GM12891 (cell line): ENCODE data around the gene ADGRE1.

ENCODE experiments used
- DNase-seq: peaks from one replicate; pipeline ENCODE4 v3.0.0; 2011; ENCODE audit warnings: low spot score; ENCODE audit not compliant: insufficient read length
- FAIRE-seq: peaks from 2 replicates; lab custom pipeline; 2011; peaks lifted over from hg19 to GRCh38; lab: Jason Lieb, UNC
- PAX5 ChIP-seq: IDR thresholded peaks from 2 replicates; pipeline ENCODE4 v1.6.1; 2011; ENCODE audit warnings: low read length, moderate library complexity, mild to moderate bottlenecking; ENCODE audit not compliant: insufficient read depth, severe bottlenecking
- POLR2A ChIP-seq: IDR thresholded peaks from 2 replicates; pipeline ENCODE4 v1.6.1; 2011; ENCODE audit warnings: low read depth, low read length, control low read depth
- POLR2AphosphoS5 ChIP-seq: IDR thresholded peaks from 2 replicates; pipeline ENCODE4 v1.6.1; 2011; ENCODE audit warnings: low read depth, low read length, control low read depth
- POU2F2 ChIP-seq: IDR thresholded peaks from 2 replicates; pipeline ENCODE4 v1.6.1; 2011; ENCODE audit warnings: low read depth, mild to moderate bottlenecking, control low read depth, low read length, moderate library complexity
- SPI1 ChIP-seq: IDR thresholded peaks from 2 replicates; pipeline ENCODE4 v1.6.1; 2011; ENCODE audit warnings: low read depth, low read length, control low read depth
- TAF1 ChIP-seq: IDR thresholded peaks from 2 replicates; pipeline ENCODE4 v1.6.1; 2011; ENCODE audit warnings: low read depth, low read length, control low read depth

ADGRE1 gene

DNA sequence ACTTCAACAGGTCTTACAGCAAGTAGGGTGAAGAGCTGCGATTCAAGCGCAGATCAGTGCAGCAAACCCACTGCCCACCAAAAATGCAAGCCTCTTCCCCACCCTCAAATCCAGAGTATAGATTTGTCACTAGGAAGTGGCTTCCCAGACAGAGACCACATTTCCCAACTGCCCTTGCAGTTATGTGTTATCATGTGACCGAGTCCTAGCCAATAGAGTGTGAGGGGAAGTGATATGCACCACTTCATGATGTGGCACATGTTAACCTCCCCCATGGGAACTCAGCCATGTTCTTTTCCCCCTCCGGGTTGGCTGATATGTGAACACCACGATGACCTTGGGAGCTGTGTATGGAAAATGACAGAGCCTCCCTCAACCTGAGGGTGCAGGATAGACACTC is 83.1 kb downstream of the ADGRE1 start:
- DNase-seq (no peak), FAIRE-seq (no peak)
- TF ChIP-seq SPI1 (0 out of 2 replicates have a peak, but pooled peaks have one; percentile 25), TAF1 (no peak)

DNA sequence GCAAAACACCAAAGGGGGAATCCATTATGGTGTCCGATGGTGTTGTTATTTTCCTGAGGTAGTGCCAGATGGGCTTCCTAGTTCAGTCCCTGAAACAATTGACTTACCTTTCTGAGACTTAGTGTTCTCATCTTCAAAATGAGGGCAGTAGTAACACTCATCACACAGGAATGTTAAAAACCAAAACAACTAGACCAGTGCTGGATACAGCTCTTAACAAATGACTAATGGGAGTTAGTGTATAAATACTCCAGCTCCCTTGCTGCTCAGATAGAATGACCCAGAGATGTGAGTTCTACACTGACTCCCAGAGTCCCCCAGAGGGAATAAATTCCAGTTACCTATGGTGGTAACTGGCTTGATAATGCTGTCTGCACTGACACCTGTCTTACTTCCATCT is 84.0 kb downstream of the ADGRE1 start:
- FAIRE-seq (no peak), DNase-seq (no peak)
- TF ChIP-seq PAX5 (no peak), POLR2AphosphoS5 (no peak), POU2F2 (no peak), SPI1 (no peak), TAF1 (no peak), POLR2A (no peak)

DNA sequence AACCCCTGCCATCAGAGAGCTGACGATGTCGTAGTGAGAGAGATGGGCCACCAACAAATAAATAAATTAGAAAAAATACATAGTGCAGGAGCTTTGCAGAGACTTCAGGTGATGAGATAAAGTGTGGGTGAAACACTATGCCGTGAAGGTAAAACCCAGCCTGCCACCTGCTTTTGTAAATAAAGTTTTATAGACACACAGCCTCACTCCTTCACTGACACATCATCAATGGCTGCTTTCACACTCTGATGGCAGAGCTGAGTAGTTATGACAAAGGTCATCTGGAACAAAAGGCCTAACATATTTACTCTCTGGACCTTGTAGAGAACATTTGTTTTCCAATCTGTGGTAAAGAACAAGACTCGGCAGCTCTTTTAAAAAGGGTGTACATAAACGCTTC is 88.8 kb downstream of the ADGRE1 start:
- no peak for FAIRE-seq
- no peak for DNase-seq
- no peak for TF ChIP-seq TAF1
- no peak for TF ChIP-seq SPI1
- TF ChIP-seq POLR2A = no peak
- TF ChIP-seq POU2F2 = no peak
- TF ChIP-seq PAX5 = no peak
- TF ChIP-seq POLR2AphosphoS5 = no peak

DNA sequence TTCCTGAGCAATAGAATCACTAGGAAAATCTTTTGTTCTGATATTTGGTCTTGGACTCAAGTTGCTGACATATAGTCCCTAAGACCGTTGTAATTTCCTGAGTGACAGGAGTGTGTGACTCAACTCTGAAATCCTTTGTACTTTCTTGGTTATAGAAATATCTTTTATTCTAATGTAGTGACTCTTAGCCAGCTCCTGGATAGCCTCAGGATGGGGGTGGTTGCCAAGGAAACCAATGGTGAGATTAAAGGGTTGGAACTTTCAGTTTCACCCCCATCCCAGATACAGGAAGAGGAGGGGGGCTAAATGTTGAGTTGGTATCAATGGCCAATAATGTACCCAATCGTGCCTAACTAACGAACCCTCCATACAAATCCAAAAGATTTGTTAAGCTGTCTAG is 92.0 kb downstream of the ADGRE1 start:
- FAIRE-seq (no peak), DNase-seq (no peak)
- no peak for TF ChIP-seq POLR2AphosphoS5
- no peak for TF ChIP-seq PAX5
- no peak for TF ChIP-seq SPI1
- no peak for TF ChIP-seq TAF1
- TF ChIP-seq POLR2A = no peak
- no peak for TF ChIP-seq POU2F2

DNA sequence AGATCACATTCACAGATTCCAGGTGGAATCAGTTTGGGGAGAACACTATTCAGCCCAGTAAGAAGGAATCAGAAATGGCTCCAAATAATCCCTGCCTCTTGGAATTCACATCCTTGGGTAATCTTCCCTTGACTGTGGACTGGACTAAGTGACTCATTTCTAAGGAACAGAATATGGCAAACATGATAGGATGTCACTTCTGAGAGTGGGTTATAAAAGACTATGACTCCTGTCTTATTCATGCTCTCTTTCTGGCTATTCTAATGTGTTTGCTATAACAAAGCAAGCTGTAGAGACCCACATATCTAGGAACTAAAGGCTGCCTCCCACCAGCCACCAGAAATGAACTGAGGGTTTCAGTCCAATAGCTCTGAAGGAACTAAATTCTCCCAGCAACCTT is 96.1 kb downstream of the ADGRE1 start:
- FAIRE-seq (no peak), DNase-seq (no peak)
- TF ChIP-seq TAF1 = no peak
- no peak for TF ChIP-seq POU2F2
- TF ChIP-seq POLR2A = no peak
- TF ChIP-seq POLR2AphosphoS5 = no peak
- no peak for TF ChIP-seq PAX5
- TF ChIP-seq SPI1 = no peak

DNA sequence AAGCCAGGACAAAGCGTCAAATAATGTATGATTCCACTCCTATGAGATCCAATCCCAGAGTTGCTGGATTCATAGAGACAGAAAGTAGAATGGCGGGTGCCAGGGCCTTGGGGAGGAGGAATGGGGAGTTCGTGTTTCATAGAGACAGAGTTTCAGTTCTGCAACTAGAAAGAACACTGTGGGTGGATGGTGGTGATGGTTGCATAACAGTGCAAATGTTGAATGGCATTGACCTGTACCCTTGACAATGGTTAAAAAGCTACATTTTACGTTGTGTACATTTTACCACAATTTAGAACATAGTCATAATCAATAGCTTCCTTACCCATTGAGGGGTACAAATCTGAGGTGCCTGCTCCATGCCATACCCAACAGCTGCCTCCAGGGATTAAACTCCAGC is 100.5 kb downstream of the ADGRE1 start:
- FAIRE-seq (peak; percentile 89), DNase-seq (no peak)
- no peak for TF ChIP-seq POLR2A
- peak; percentile 93 for TF ChIP-seq SPI1

DNA sequence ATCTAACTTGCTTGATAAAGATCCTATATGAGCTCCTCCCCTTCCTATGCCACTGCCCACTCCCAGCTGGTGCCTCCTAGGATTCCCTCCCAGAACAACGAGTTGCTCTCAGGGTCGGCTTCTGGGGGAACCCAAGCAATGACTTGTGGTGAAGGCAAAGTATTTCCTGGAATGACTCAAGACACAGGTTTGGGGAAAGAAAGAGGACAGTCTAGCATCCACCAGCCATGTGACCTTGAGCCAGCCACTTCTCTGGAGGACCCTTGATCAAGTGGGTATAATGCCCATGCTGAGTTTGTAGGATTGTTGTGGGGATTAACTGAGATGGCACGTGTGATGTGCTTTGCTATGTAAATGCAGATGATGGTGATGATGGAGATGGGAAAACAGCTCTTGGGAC is 100.9 kb downstream of the ADGRE1 start:
- DNase-seq = no peak
- FAIRE-seq = no peak
- TF ChIP-seq PAX5 = no peak
- no peak for TF ChIP-seq POLR2AphosphoS5
- TF ChIP-seq TAF1 = no peak
- TF ChIP-seq POLR2A = no peak
- no peak for TF ChIP-seq SPI1
- TF ChIP-seq POU2F2 = no peak
